ENCODE results near the gene FAM240A.

The FAM240A gene

GRCh38 chr3:46607603-46608028 is 4.7 kb upstream of the FAM240A start:
- H3K4me3 ChIP-seq (ENCODE audit: low read depth, low read length) = no peak overlapping the region
- peak; percentile 11 for DNase-seq (ENCODE audit: low read depth)
- peak; percentile 8 for TF ChIP-seq CTCF (IDR thresholded peaks at IDR 0.05; ENCODE audit: insufficient read depth, low read depth, low read length, missing control alignments)

DNA sequence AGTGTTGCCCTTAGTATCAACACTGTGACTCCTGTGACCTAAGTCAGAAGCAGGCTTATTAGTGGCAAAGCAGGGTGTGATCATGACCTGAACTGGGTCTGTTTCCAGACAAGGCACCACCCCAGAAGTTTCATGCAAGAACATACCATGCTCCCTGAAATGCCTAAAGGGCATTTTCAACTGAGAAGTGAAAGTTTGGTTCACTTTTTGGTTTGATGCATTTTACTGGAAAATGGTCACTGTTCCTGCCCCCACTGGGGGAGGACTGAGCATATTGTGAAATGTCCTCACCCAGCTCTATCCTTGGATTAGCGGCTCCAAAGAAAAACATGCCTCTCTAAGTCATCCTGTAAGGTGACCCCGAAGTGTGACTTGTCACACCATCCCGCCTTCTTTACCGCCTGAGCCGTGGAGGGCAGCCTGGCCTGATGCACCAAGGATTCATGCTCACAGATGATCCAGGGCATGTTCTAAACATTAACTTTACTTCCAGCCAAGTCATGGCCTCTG is 3.1 kb upstream of the FAM240A start:
- H3K4me3 ChIP-seq (ENCODE audit: low read depth, low read length) = no peak overlapping the region
- no peak for DNase-seq (ENCODE audit: low read depth)
- no peak for TF ChIP-seq CTCF (IDR thresholded peaks at IDR 0.05; ENCODE audit: insufficient read depth, low read depth, low read length, missing control alignments)

DNA sequence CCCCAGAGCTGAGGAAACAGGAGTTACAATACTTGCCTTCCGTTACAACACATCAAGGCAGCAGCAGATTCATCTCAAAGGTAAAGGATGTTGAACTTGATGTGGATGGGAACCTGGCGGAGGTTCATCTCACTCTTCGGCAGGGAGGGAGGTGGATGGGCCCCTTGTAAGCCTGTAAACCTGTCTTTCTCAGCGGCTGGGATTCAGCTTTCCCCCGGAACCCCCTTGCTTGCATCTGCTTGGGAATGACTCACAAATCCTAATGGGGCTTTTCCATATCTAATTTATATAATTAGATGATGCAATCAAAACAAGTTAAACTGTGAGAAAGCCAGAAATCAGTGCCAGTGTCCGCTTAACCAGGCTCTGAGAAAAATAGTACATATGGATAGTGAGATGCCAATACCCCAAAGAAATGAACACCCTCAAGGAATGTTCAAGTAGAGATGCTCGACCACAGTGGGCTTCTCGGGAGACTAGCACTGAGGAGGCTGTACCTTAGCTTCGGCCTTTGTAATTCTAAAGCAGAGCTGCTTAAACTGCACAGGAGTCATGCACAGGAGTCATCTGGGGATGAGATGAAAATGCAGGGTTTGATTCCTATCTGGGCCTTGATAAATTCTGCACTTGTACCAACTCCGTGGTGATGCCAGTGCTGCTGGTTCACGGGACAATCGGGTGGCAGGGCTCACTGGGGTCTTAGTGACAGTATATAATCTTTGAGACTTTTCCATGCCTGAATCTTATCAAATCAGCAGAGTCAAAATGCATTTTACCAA is 2.2 kb upstream of the FAM240A start:
- no peak for TF ChIP-seq CTCF (IDR thresholded peaks at IDR 0.05; ENCODE audit: insufficient read depth, low read depth, low read length, missing control alignments)
- no peak overlapping the region for H3K4me3 ChIP-seq (ENCODE audit: low read depth, low read length)
- no peak for DNase-seq (ENCODE audit: low read depth)

GRCh38 chr3:46613313-46614005 is 1.1 kb downstream of the FAM240A start:
- TF ChIP-seq CTCF (IDR thresholded peaks at IDR 0.05; ENCODE audit: insufficient read depth, low read depth, low read length, missing control alignments) = no peak
- no peak overlapping the region for H3K4me3 ChIP-seq (ENCODE audit: low read depth, low read length)
- DNase-seq (ENCODE audit: low read depth) = no peak

DNA sequence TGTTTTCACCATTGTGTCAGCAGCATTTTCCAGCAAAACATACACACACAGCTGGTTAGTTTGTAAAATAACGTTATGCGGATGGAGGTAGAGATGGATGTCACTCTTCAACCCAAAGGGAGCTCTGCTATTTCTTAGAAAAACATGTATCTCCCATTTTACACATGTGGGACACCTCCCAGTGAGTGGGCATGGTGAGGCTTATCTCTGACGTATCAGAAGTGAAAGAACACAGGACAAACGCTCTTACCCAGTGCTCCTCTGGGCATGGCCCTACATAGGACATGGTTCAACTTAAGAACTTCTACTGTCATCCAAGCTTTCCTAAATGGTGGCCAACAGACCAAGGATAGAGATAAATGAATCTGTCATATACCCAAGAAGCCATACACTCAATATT is 2.1 kb downstream of the FAM240A start:
- H3K4me3 ChIP-seq (ENCODE audit: low read depth, low read length) = no peak overlapping the region
- no peak for TF ChIP-seq CTCF (IDR thresholded peaks at IDR 0.05; ENCODE audit: insufficient read depth, low read depth, low read length, missing control alignments)
- DNase-seq (ENCODE audit: low read depth) = no peak

DNA sequence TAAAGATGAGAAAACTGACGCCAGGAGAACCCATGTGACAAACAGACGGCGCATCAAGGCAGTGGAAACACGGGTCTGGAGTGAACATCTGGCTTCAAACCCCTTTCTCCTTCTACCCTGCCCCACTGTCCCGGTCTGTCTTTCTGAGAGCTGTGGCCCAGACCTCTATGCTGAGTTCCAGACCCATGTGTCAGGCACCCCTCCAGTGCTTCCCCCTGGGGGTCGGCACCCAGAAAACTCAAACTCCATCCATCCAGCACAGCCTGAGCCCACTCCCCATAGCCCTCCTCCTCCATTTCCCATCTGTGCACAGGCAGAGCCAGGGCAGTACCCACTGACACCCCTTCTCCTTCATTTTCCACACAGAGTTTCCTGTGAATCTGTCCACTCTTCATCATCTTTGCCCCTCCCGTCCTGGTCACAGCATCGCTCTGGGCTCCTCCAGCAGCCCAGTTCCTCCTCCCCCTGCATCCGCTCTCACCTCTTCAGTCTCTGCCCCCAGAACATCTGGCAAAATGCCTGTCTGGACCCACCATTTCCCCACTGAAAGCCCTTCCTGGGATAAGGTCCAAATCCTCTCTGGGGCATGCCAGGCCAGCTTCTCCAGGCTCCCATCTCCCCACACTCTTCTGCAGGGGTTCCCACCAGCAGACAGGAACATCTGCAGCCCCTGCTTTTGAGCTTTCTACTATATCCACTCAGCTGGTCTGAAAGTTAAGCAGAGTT is 2.9 kb downstream of the FAM240A start:
- no peak for TF ChIP-seq CTCF (IDR thresholded peaks at IDR 0.05; ENCODE audit: insufficient read depth, low read depth, low read length, missing control alignments)
- no peak for DNase-seq (ENCODE audit: low read depth)

More for the DNA sequence above, 2.9 kb downstream of the FAM240A start:
- no peak overlapping the region for H3K4me3 ChIP-seq (ENCODE audit: low read depth, low read length)
